Effector memory CD4-positive, alpha-beta T cell (primary cell): ENCODE results near the gene GSDME.

ENCODE experiments used
- DNase-seq, 3 donors: peaks; one replicate each; pipeline ENCODE4 v3.0.0-alpha.2; 2020
- H3K27ac ChIP-seq: 2 replicates; pipeline ENCODE4 v1.7.0; 2013; ENCODE audit warnings: mild to moderate bottlenecking, low read length, moderate library complexity; ENCODE audit not compliant: insufficient read depth, poor library complexity, severe bottlenecking
- H3K27me3 ChIP-seq: replicated peaks from 2 replicates; pipeline ENCODE4 v1.7.0; 2013; ENCODE audit warnings: mild to moderate bottlenecking, low read length; ENCODE audit not compliant: insufficient read depth, control insufficient read depth, poor library complexity, severe bottlenecking
- H3K36me3 ChIP-seq: 2 replicates; pipeline ENCODE4 v1.7.0; 2013; ENCODE audit warnings: mild to moderate bottlenecking, low read length, moderate library complexity; ENCODE audit not compliant: control insufficient read depth, insufficient read depth
- H3K4me1 ChIP-seq: 2 replicates; pipeline ENCODE4 v1.7.0; 2013; ENCODE audit warnings: low read length, mild to moderate bottlenecking; ENCODE audit not compliant: control insufficient read depth, insufficient read depth, poor library complexity, severe bottlenecking
- H3K4me3 ChIP-seq: 2 replicates; pipeline ENCODE4 v1.7.0; 2013; ENCODE audit warnings: low read length, low read depth, mild to moderate bottlenecking; ENCODE audit not compliant: insufficient read depth, poor library complexity, severe bottlenecking
- H3K9me3 ChIP-seq: 2 replicates; pipeline ENCODE4 v1.7.0; 2013; ENCODE audit warnings: mild to moderate bottlenecking, low read length, moderate library complexity; ENCODE audit not compliant: control insufficient read depth

The GSDME gene

GRCh38 chr7:24724451-24725190 is 32.6 kb downstream of the GSDME start:
- H3K9me3 ChIP-seq, result no peaks in the 10 kb centered on the region
- H3K4me1 ChIP-seq, result peaks cover 4% of the 10 kb centered on the region
- H3K27me3 ChIP-seq, result no peaks in the 10 kb centered on the region
- no peaks in the 10 kb centered on the region for H3K36me3 ChIP-seq
- no peak overlapping the region for H3K4me3 ChIP-seq
- no peak overlapping the region for H3K27ac ChIP-seq
- no peak for DNase-seq

GRCh38 chr7:24723178-24723530 is 34.1 kb downstream of the GSDME start:
- Histone ChIP-seq H3K4me3 (no peak overlapping the region), H3K27me3 (no peaks in the 10 kb centered on the region), H3K4me1 (no peaks in the 10 kb centered on the region), H3K9me3 (no peaks in the 10 kb centered on the region), H3K36me3 (no peaks in the 10 kb centered on the region), H3K27ac (no peak overlapping the region)
- DNase-seq, result no peak

DNA sequence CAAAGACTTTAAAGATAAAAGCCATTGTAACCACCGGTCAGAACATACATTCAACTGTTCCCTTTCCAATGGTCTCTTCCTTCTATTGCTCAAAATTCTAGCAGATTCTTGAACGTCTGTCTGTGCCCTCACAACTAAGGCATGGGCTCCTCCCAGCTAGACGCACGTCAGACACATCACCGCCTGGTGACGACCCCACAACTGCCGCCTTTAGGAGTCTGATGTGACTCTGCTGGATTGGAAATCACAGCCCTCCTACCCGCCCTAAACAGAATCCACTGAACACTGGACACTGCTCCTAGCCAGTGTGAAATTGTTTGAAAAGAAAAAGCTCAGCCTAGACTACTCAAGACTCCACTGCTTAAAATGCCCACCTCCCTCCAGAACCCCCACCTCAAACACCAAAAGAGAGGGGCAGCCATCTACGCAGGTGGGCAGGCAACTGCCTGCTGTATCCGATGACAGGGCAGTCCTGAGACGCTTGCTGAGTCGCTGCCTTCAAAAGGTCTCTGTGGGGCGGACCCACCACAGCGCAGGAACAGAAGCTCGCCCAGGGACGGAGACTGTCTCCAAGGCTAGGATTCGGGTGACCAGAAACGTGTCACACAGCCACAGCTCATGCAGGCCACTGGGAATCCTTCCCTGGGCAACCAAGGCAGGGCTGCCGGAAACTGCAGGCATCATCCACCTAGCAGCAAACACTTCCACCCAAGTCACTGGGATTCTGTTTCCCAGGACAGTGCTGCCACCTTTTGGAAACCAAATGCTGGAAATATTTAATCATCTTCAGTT is 34.7 kb downstream of the GSDME start:
- no peak for DNase-seq
- Histone ChIP-seq H3K4me1 (no peaks in the 10 kb centered on the region), H3K27me3 (no peaks in the 10 kb centered on the region), H3K4me3 (no peak overlapping the region), H3K36me3 (no peaks in the 10 kb centered on the region), H3K9me3 (no peaks in the 10 kb centered on the region), H3K27ac (no peak overlapping the region)

- Histone ChIP-seq H3K27ac (no peak overlapping the region), H3K36me3 (no peaks in the 10 kb centered on the region), H3K9me3 (no peaks in the 10 kb centered on the region), H3K4me1 (no peaks in the 10 kb centered on the region), H3K4me3 (no peak overlapping the region), H3K27me3 (no peaks in the 10 kb centered on the region)
- DNase-seq, result no peak
These were observed 35.7 kb downstream of the GSDME start for GRCh38 chr7:24721481-24722001.

DNA sequence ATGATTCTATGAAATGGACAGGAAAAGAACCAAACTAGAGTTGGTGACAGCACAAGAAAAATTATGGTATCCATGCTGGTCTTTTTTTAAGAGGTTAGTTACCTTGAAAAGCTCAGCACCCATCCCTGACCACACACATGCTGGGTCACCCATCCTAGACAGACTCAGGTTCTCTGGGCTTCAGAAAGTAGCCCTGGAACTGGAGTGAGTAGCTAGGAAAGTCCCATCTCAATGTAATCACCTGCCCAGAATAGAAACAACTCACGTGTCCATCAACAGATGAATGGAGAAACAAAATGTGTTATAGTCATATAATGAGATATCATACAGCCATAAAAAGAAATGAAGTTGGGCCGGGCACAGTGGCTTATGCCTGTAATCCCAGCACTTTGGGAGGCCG is 37.0 kb downstream of the GSDME start:
- no peak for DNase-seq
- Histone ChIP-seq H3K4me3 (no peak overlapping the region), H3K27me3 (no peaks in the 10 kb centered on the region), H3K9me3 (no peaks in the 10 kb centered on the region), H3K4me1 (no peaks in the 10 kb centered on the region), H3K27ac (no peak overlapping the region), H3K36me3 (no peaks in the 10 kb centered on the region)

GRCh38 chr7:24718977-24719491 is 38.2 kb downstream of the GSDME start:
- no peak for DNase-seq
- Histone ChIP-seq H3K4me3 (no peak overlapping the region), H3K27ac (no peak overlapping the region), H3K36me3 (no peaks in the 10 kb centered on the region), H3K27me3 (no peaks in the 10 kb centered on the region), H3K9me3 (no peaks in the 10 kb centered on the region), H3K4me1 (no peaks in the 10 kb centered on the region)

- no peaks in the 10 kb centered on the region for H3K27me3 ChIP-seq
- no peak overlapping the region for H3K4me3 ChIP-seq
- no peak for DNase-seq
- no peak overlapping the region for H3K27ac ChIP-seq
- H3K36me3 ChIP-seq, result no peaks in the 10 kb centered on the region
- no peaks in the 10 kb centered on the region for H3K9me3 ChIP-seq
- no peaks in the 10 kb centered on the region for H3K4me1 ChIP-seq
These were observed 38.8 kb downstream of the GSDME start for GRCh38 chr7:24718431-24718831.

- Histone ChIP-seq H3K27ac (no peak overlapping the region), H3K36me3 (no peaks in the 10 kb centered on the region), H3K9me3 (no peaks in the 10 kb centered on the region), H3K4me3 (no peak overlapping the region), H3K4me1 (no peaks in the 10 kb centered on the region), H3K27me3 (no peaks in the 10 kb centered on the region)
- DNase-seq, result no peak
These were observed 39.5 kb downstream of the GSDME start for GRCh38 chr7:24717694-24718320.

GRCh38 chr7:24717247-24717622 is 40.0 kb downstream of the GSDME start:
- Histone ChIP-seq H3K27me3 (no peaks in the 10 kb centered on the region), H3K4me3 (no peak overlapping the region), H3K4me1 (no peaks in the 10 kb centered on the region), H3K9me3 (no peaks in the 10 kb centered on the region), H3K36me3 (no peaks in the 10 kb centered on the region), H3K27ac (no peak overlapping the region)
- DNase-seq, result no peak
